Measurements from ENCODE around the gene DTX3.

Gene DTX3

DNA sequence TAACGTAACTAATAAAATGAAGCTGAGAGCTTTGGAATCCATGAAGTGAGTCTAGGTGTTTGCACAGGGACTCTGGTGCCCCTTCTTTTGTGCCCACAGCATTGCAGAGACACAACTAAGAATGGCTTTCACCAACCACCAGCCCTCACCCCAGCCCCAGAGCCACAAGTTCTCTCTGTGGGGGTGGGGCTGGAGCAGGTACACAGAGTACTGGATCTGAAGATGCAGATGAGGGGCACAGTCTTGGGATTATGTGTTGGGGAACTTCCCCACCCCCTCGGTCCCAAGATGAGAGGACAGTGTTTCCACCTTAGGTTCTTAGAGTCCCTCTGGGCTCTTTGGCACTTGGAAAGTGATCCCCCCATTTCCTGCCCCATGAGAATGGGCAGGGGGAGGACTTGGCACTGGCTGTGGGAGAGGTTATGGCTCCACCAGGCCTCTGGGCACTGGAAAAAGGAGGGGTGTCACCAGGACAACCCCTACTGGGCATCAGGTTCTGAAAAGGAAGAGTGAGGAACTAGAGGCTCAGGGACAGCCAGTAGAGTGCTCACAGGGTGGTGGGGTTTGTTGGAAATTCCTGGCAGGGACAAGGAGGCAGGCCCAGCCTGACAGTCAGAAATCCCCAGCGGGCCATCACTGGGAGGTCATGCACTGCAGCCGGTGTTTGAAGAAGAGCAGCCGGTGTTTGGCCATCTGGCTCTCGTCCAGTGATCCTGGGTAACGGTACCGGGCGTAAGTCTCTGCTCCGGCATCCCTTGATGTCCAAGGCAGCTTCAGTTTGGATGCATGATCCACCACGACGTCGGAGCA is 21.7 kb downstream of the DTX3 start:
- no peak overlapping the region for H3K4me3 ChIP-seq (ENCODE audit: low read depth, low read length)
- no peak for DNase-seq (ENCODE audit: low read depth, low spot score)
- POLR2A ChIA-PET, result no interaction called here
- TF ChIP-seq, protein P1, sequence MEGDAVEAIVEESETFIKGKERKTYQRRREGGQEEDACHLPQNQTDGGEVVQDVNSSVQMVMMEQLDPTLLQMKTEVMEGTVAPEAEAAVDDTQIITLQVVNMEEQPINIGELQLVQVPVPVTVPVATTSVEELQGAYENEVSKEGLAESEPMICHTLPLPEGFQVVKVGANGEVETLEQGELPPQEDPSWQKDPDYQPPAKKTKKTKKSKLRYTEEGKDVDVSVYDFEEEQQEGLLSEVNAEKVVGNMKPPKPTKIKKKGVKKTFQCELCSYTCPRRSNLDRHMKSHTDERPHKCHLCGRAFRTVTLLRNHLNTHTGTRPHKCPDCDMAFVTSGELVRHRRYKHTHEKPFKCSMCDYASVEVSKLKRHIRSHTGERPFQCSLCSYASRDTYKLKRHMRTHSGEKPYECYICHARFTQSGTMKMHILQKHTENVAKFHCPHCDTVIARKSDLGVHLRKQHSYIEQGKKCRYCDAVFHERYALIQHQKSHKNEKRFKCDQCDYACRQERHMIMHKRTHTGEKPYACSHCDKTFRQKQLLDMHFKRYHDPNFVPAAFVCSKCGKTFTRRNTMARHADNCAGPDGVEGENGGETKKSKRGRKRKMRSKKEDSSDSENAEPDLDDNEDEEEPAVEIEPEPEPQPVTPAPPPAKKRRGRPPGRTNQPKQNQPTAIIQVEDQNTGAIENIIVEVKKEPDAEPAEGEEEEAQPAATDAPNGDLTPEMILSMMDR (IDR thresholded peaks at IDR 0.05; ENCODE audit: insufficient read depth, low read length, missing control alignments), result no peak
- CTCF ChIA-PET, result interaction anchor here (1.2 to 9.3 kb wide), 3 partner anchors 18 to 168 kb away, joined by 3 to 186 read pairs (median 9); no protein-coding TSS in a partner anchor

DNA sequence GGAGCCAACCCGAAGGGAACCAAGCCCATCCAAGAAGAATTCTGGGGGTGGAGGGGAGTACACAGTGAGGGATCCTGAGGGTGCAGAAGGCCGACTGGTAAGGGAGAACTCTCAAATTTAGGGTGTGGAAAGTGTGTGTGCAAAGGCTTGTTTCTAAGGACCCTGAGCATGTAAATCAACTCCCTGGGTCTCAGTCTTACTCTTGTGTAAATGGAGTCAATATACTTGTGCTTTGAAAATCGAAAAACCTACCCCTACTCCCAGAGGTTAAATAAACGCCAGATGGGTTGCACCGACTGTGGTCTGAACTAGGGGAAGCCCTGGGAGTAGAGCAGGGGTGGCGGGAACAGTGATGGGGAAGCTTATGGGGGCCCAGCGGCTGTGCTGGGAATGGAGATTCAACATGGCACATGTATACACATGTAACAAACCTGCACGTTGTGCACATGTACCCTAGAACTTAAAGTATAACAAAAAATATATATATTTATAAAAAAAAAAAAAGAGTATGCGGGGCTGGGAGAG is 22.4 kb downstream of the DTX3 start:
- H3K4me3 ChIP-seq (ENCODE audit: low read depth, low read length), result no peak overlapping the region
- ChIA-PET CTCF (interaction anchor here (0.8 to 9.3 kb wide), 4 partner anchors 19 to 278 kb away, joined by 3 to 186 read pairs (median 3); no protein-coding TSS in a partner anchor), POLR2A (interaction anchor here (0.6 kb wide), 1 partner anchor 11 kb away, joined by 3 read pairs; no protein-coding TSS in a partner anchor)
- no peak for DNase-seq (ENCODE audit: low read depth, low spot score)
- TF ChIP-seq, protein P1 (IDR thresholded peaks at IDR 0.05; ENCODE audit: insufficient read depth, low read length, missing control alignments), result no peak

DNA sequence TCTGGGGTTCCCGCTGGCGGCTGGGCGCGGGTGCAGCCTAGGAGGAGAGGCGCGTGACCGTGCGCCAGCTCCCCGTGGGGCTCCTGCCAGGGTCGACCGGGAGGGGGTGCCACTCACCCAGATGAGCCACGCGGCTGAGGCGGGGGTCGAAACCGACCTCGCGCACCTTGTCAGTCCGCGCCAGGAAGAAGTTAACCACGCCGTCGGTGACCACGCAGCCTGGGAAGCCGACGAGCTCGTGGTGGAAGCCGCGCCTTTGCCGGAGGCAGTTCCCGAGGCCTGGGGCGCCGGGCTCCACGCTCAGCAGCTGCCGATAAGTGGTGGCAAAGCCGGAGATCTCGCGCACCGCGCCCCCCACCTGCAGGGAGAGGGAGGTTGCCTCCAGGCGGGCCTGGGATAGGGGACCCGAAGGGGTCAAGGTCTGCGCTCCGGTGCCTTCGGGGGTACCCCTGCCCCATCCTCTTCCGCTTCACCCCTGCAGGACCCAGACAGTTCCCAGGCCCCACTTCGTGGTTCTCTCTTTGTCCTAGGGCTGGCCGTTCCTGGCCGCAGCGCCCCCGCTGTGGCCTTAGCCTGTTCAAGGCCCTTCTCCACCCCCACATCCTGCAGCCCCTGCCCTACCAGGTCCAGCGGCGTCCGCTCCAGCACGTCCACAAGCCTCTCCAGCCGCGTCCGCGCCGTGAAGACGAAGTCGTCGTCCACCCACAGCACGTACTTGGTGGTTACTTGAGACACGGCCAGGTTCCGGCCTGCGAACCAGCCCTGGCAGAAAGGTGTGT is 23.1 kb downstream of the DTX3 start:
- TF ChIP-seq, protein P1 (IDR thresholded peaks at IDR 0.05; ENCODE audit: insufficient read depth, low read length, missing control alignments), result no peak
- CTCF ChIA-PET, result interaction anchor here (0.7 to 8.0 kb wide), 10 partner anchors 7 to 277 kb away, joined by 3 to 159 read pairs (median 4); partner anchors contain the start of gene OS9
- no peak overlapping the region for H3K4me3 ChIP-seq (ENCODE audit: low read depth, low read length)
- POLR2A ChIA-PET, result interaction anchor here (0.6 kb wide), 2 partner anchors 11 to 81 kb away, joined by 3 read pairs; no protein-coding TSS in a partner anchor
- no peak for DNase-seq (ENCODE audit: low read depth, low spot score)

DNA sequence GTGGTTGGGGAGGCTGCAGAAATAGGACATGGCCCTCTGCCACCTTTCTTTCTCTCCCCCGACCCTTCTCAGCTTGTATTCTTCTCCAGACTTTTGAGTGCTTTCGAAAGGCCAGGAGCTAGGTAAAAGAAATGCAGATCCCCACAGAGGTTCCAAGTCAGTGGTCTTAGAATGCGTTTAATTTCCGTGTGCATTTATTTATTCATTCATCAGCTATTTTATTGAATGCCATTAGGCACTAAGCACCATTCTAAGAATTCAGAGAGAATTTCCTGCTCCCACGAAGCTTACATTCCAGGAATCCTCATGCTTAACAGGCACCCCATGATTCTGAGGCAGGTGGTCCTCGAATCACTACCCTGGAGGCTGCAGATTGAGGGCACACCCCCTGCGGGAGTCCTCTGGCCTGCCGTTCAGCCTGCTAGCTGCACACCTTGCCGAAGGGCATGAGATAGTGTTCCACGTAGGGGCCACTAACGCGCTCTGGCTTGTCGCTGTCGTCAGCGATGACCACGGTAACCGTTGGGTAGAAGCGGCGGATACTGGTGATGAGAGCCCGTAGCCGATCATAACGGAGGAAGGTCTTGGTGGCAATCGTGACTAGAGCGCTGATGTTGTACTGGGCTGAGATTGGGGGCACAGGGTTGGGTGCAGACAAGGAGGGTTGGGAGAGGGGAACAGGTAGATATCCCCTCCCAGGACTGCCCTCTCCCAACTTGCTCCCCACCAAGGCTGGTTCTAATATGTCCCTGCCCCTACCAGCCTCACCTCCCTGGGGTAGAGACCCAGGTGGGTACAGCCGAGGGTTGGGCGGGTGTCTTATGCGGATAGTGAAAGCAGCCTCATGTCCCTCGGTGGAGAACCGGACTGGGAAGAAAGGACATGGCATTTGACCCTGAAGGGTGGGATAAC is 23.9 kb downstream of the DTX3 start:
- H3K4me3 ChIP-seq (ENCODE audit: low read depth, low read length), result no peak overlapping the region
- no peak for DNase-seq (ENCODE audit: low read depth, low spot score)
- TF ChIP-seq, protein P1 (IDR thresholded peaks at IDR 0.05; ENCODE audit: insufficient read depth, low read length, missing control alignments), result no peak
- ChIA-PET CTCF (interaction anchor here (0.7 to 8.0 kb wide), 7 partner anchors 8 to 65 kb away, joined by 3 to 159 read pairs (median 4); partner anchors contain the start of gene OS9), POLR2A (interaction anchor here (0.6 kb wide), 1 partner anchor 82 kb away, joined by 3 read pairs; no protein-coding TSS in a partner anchor)

DNA sequence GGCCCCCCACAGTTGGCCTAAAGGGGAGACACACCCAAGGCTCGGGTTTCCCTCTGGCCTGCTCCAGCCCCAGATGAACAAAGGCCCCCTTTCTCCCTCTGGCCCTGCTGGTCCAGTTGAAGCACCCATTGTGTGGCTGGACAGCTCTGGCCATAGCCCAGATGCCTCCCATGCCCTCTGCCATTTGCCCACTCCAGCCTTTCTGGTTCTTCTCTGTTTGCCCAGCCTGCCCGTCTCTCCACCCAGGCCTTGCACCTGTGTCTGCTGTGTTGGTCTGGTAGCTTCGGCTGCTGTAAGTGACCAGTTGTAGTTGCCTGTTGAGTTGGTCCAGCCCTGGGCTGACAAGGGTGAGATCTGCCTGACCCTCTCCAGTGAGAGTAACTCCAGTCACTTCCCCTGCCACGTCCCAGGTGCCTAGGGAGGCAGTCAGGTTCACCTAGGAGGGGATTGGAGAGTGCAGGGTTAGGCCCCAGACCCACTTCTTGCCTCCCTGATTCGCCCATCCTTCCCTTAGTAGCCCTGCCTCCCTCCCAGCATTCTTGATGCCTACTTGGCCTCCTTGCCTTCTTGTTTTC is 25.4 kb downstream of the DTX3 start:
- H3K4me3 ChIP-seq (ENCODE audit: low read depth, low read length), result no peak overlapping the region
- TF ChIP-seq, protein P1 (IDR thresholded peaks at IDR 0.05; ENCODE audit: insufficient read depth, low read length, missing control alignments), result no peak
- POLR2A ChIA-PET, result no interaction called here
- CTCF ChIA-PET, result interaction anchor here (1.2 to 8.0 kb wide), 8 partner anchors 9 to 94 kb away, joined by 4 to 159 read pairs (median 6); no protein-coding TSS in a partner anchor
- DNase-seq (ENCODE audit: low read depth, low spot score), result no peak

Measured in AG04449 (cell line).